Measurements from ENCODE around the gene FOXP1. TPM values are rescaled to one million over a fixed set of nuclear protein-coding genes. Genes with fewer than 3 reads are reported as not detected.

FOXP1 gene
- total and polyA plus RNA-seq, 4 donors, result 4.9 to 35.4 (median 32.0) TPM

GRCh38 chr3:71551311-71551919 is 32.1 kb downstream of the FOXP1 start:
- Histone ChIP-seq H3K27ac (ENCODE audit: low read depth in 1 of 2, low read length in 2 of 2) (no peak overlapping the region), H3K9ac (ENCODE audit: low read depth in 1 of 2, low read length in 2 of 2) (no peak overlapping the region), H3K4me3 (ENCODE audit: low read depth in 1 of 3, low read length in 3 of 3) (no peak overlapping the region), H3K36me3 (ENCODE audit: control insufficient read depth in 4 of 4, insufficient read depth in 3 of 4, low read depth in 1 of 4, low read length in 3 of 4) (no peaks in the 10 kb centered on the region), H3K4me1 (ENCODE audit: control insufficient read depth in 4 of 4, insufficient read depth in 4 of 4, low read length in 3 of 4) (peaks cover 12 to 25% (median 15%) of the 10 kb centered on the region in 4 donors), H3K27me3 (ENCODE audit: control insufficient read depth in 4 of 4, insufficient read depth in 4 of 4, low read length in 3 of 4) (no peaks in the 10 kb centered on the region), H3K9me3 (ENCODE audit: control insufficient read depth in 4 of 4, low read length in 3 of 4) (no peaks in the 10 kb centered on the region)
- 90% methylated on average over 3 of the region's 3 CpGs for WGBS
- no peak for DNase-seq (ENCODE audit: low spot score)
- TF ChIP-seq RXRA (IDR thresholded peaks at IDR 0.05) (no peak), FOXA2 (IDR thresholded peaks at IDR 0.05) (no peak)

- TF ChIP-seq CTCF (IDR thresholded peaks at IDR 0.05; ENCODE audit: low read depth, low read length, missing input control), result no peak
- TF ChIP-seq SP1 (IDR thresholded peaks at IDR 0.05), result no peak
- TF ChIP-seq RXRA (IDR thresholded peaks at IDR 0.05), result no peak
- no peak for TF ChIP-seq RAD21 (IDR thresholded peaks at IDR 0.05)
- TF ChIP-seq JUND (IDR thresholded peaks at IDR 0.05), result no peak
- TF ChIP-seq YY1 (IDR thresholded peaks at IDR 0.05), result no peak
- no peak overlapping the region for H3K27ac ChIP-seq (ENCODE audit: low read depth in 1 of 2, low read length in 2 of 2)
- 94% methylated on average over 7 of the region's 7 CpGs for WGBS
- H3K9me3 ChIP-seq (ENCODE audit: control insufficient read depth in 4 of 4, low read length in 3 of 4), result no peaks in the 10 kb centered on the region
- no peaks in the 10 kb centered on the region for H3K27me3 ChIP-seq (ENCODE audit: control insufficient read depth in 4 of 4, insufficient read depth in 4 of 4, low read length in 3 of 4)
- no peak overlapping the region for H3K9ac ChIP-seq (ENCODE audit: low read depth in 1 of 2, low read length in 2 of 2)
- peaks cover 14 to 36% (median 27%) of the 10 kb centered on the region in 4 donors for H3K4me1 ChIP-seq (ENCODE audit: control insufficient read depth in 4 of 4, insufficient read depth in 4 of 4, low read length in 3 of 4)
- no peaks in the 10 kb centered on the region for H3K36me3 ChIP-seq (ENCODE audit: control insufficient read depth in 4 of 4, insufficient read depth in 3 of 4, low read depth in 1 of 4, low read length in 3 of 4)
- no peak overlapping the region for H3K4me3 ChIP-seq (ENCODE audit: low read depth in 1 of 3, low read length in 3 of 3)
- DNase-seq (ENCODE audit: low spot score), result no peak
These were observed 33.6 kb downstream of the FOXP1 start for GRCh38 chr3:71549951-71550350.

- no peak overlapping the region for H3K9ac ChIP-seq (ENCODE audit: low read depth in 1 of 2, low read length in 2 of 2)
- TF ChIP-seq ATF3 (IDR thresholded peaks at IDR 0.05) (no peak), YY1 (IDR thresholded peaks at IDR 0.05) (no peak), FOXA1 (IDR thresholded peaks at IDR 0.05) (no peak), ZBTB33 (IDR thresholded peaks at IDR 0.05) (no peak)
- 72% methylated on average over 4 of the region's 4 CpGs for WGBS
- H3K27me3 ChIP-seq (ENCODE audit: control insufficient read depth in 4 of 4, insufficient read depth in 4 of 4, low read length in 3 of 4), result no peaks in the 10 kb centered on the region
- H3K4me1 ChIP-seq (ENCODE audit: control insufficient read depth in 4 of 4, insufficient read depth in 4 of 4, low read length in 3 of 4), result peaks cover 14 to 37% (median 28%) of the 10 kb centered on the region in 4 donors
- H3K27ac ChIP-seq (ENCODE audit: low read depth in 1 of 2, low read length in 2 of 2), result peak overlapping the region in 1 of 2 donors; percentile 7
- no peaks in the 10 kb centered on the region for H3K9me3 ChIP-seq (ENCODE audit: control insufficient read depth in 4 of 4, low read length in 3 of 4)
- H3K4me3 ChIP-seq (ENCODE audit: low read depth in 1 of 3, low read length in 3 of 3), result no peak overlapping the region
- no peak for DNase-seq (ENCODE audit: low spot score)
- no peaks in the 10 kb centered on the region for H3K36me3 ChIP-seq (ENCODE audit: control insufficient read depth in 4 of 4, insufficient read depth in 3 of 4, low read depth in 1 of 4, low read length in 3 of 4)
These were observed 34.7 kb downstream of the FOXP1 start for GRCh38 chr3:71548705-71549384.
